NCI-H146 treated with DMSO at 0.1 percent for 48 hours (cell line): ENCODE measurements around the gene GPR162.

Experiments
- DNase-seq: peaks from one replicate; lab custom pipeline; 2025; ENCODE audit not compliant: unreplicated experiment; lab: John Stamatoyannopoulos, UW

The GPR162 gene

GRCh38 chr12:6834254-6834653 is 12.6 kb downstream of the GPR162 start:
- no peak for DNase-seq

- DNase-seq: no peak
These were observed 13.3 kb downstream of the GPR162 start for GRCh38 chr12:6834873-6835272.

GRCh38 chr12:6836851-6837250 is 15.2 kb downstream of the GPR162 start:
- DNase-seq: no peak

GRCh38 chr12:6837370-6838060 is 15.9 kb downstream of the GPR162 start:
- DNase-seq: no peak

GRCh38 chr12:6838854-6839253 is 17.2 kb downstream of the GPR162 start:
- DNase-seq: no peak

- DNase-seq: peak; percentile 13
These were observed 18.0 kb downstream of the GPR162 start for GRCh38 chr12:6839482-6840201.

GRCh38 chr12:6840330-6840729 is 18.7 kb downstream of the GPR162 start:
- no peak for DNase-seq

- no peak for DNase-seq
These were observed 19.3 kb downstream of the GPR162 start, which contains the start of gene GNB3 for GRCh38 chr12:6840761-6841515. TSS of gene GNB3 (plus strand) at chr12:6840925. CDS start at chr12:6841288, 363 bp downstream.

GRCh38 chr12:6842075-6842474 is 20.5 kb downstream of the GPR162 start:
- no peak for DNase-seq

- DNase-seq: no peak
These were observed 21.7 kb downstream of the GPR162 start for GRCh38 chr12:6843118-6843902.

GRCh38 chr12:6845395-6845794 is 23.8 kb downstream of the GPR162 start:
- DNase-seq: no peak

GRCh38 chr12:6846316-6846869 is 24.8 kb downstream of the GPR162 start:
- DNase-seq: no peak

- no peak for DNase-seq
These were observed 26.1 kb downstream of the GPR162 start for GRCh38 chr12:6847676-6848075.

GRCh38 chr12:6849427-6849826 is 27.8 kb downstream of the GPR162 start:
- DNase-seq: no peak

GRCh38 chr12:6849976-6850560 is 28.4 kb downstream of the GPR162 start:
- DNase-seq: no peak

GRCh38 chr12:6850796-6851152 is 29.2 kb downstream of the GPR162 start:
- DNase-seq: no peak

GRCh38 chr12:6851153-6851920 is 29.7 kb downstream of the GPR162 start, which contains the start of gene CDCA3:
TSS of gene CDCA3 (minus strand) at chr12:6851286. CDS start at chr12:6850952, 334 bp downstream.
- DNase-seq: peak; percentile 100

GRCh38 chr12:6851921-6852650 is 30.5 kb downstream of the GPR162 start, which contains the start of gene USP5:
TSS of gene USP5 (plus strand) at chr12:6852150. CDS start at chr12:6852180, 30 bp downstream.
- DNase-seq: peak; percentile 100
